LNCaP clone FGC (cell line): Measurements from ENCODE around the gene RNASE8.

Source experiments
- DNase-seq: peaks from one replicate; pipeline ENCODE4 v3.0.0-alpha.2; 2011; ENCODE audit warnings: low read depth
- H3K4me3 ChIP-seq: 2 replicates; pipeline ENCODE4 v1.5.1; 2011; ENCODE audit warnings: mild to moderate bottlenecking, low read depth, low read length, control low read depth
- TF ChIP-seq, protein P1 (sequence below): IDR thresholded peaks from 2 replicates; pipeline ENCODE4 v1.5.1; 2012; ENCODE audit warnings: mild to moderate bottlenecking; ENCODE audit not compliant: control insufficient read depth, insufficient read depth; ENCODE audit errors: extremely low read depth

The RNASE8 gene

DNA sequence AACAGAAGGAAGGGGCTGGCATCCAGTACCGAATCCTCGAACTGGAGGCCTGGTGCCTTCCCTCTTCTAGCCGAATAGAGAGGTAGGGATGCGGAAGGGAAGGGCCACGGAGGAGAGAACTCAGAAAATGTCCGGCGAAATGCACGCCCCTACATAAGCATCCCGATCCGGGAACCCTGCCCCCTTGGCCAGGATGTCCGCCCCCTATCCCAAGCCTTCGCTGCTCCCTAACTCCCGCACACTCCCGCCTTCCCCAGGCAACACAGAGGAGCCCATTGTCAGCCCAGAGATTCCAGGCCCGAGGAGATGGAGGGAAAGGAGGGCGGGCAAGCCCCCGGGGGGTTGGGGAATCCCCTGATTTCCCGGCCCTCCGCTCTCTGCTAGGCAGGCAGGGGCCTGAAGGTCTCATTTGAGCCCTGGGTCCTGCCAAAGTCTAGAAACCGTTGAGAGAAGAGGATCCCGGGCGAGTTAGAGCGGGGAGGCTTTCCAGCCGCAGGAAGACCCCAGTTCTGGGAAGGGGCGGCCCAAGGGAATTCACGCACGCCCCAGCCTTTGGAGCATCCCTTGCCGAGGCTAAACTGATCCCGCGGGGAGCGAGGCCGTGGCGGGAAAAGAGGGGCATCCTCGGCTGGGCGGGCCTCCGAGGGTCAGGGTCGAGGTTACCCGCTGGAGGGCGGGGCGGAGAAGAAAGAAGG, 11.9 kb downstream of the RNASE8 start:
- TF ChIP-seq, protein P1, sequence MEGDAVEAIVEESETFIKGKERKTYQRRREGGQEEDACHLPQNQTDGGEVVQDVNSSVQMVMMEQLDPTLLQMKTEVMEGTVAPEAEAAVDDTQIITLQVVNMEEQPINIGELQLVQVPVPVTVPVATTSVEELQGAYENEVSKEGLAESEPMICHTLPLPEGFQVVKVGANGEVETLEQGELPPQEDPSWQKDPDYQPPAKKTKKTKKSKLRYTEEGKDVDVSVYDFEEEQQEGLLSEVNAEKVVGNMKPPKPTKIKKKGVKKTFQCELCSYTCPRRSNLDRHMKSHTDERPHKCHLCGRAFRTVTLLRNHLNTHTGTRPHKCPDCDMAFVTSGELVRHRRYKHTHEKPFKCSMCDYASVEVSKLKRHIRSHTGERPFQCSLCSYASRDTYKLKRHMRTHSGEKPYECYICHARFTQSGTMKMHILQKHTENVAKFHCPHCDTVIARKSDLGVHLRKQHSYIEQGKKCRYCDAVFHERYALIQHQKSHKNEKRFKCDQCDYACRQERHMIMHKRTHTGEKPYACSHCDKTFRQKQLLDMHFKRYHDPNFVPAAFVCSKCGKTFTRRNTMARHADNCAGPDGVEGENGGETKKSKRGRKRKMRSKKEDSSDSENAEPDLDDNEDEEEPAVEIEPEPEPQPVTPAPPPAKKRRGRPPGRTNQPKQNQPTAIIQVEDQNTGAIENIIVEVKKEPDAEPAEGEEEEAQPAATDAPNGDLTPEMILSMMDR = no peak
- H3K4me3 ChIP-seq = peak overlapping the region; percentile 51
- no peak for DNase-seq

DNA sequence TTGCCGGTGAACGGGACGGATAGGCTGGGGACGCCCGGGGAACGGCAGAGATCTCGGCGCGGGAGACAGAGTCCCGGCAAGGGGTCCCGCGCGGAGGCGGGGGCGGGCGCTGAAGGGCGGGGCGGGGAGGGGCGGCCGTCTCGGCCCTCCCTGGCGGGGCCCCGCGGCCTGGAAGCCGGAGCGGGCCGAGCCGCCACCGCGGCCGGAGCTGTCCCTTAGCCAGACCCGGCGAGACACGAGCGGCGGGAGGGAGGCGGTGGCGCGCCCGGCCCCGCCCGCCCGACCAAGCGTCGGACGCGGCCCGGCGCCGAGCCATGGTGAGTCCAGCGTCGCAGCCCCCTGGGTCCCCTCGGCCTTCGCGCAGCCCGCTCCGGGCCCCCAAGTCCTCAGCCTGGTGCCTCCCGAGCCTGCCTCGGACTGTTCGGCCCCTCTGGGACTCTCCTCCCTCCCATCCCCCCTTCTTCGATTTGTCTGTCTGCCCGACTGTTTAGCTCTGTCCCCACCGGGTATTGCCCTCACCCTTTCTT, 12.5 kb downstream of the RNASE8 start, which contains the start of gene ARHGEF40:
Gene ARHGEF40, plus strand, starts transcription at position 222 of the 527 bp plus-strand sequence. Its CDS starts 93 bp downstream, at position 315.
- TF ChIP-seq, protein P1 = no peak
- H3K4me3 ChIP-seq = peak within 1 kb of the TSS; percentile 66
- DNase-seq = no peak

DNA sequence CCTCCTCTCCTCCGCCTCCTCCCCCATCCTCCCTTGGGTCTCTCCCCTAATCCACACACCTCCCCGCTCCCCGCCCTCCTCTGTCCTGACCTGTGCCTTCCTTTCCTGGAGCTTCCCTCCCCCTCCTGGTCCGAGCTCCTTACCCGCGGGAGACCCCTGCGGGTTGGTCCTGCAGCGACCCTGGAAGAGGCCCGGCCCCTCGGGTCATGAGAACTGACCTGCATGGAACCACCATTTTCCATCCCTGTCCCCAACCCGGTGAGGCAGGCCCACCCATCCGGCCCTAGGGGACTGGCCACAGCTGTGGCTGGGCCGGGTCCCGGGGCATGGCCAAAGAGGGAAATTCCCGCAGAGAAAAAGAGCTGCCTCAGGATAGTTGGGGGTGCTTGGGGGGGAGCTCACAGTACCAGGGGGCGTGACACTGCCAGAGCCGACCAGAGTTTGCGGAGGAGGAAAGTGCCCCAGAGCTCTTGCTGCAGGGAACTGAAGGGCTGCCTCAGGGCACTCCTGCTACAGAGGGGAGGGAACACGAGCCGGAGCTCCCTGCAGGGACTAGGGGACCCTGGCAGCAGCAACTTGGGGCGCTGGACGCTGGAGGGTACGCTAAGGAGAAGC, 13.1 kb downstream of the RNASE8 start:
- H3K4me3 ChIP-seq = peak overlapping the region; percentile 66
- DNase-seq = no peak
- TF ChIP-seq, protein P1 = peak; percentile 7; the same call in 1 of the 2 replicates

DNA sequence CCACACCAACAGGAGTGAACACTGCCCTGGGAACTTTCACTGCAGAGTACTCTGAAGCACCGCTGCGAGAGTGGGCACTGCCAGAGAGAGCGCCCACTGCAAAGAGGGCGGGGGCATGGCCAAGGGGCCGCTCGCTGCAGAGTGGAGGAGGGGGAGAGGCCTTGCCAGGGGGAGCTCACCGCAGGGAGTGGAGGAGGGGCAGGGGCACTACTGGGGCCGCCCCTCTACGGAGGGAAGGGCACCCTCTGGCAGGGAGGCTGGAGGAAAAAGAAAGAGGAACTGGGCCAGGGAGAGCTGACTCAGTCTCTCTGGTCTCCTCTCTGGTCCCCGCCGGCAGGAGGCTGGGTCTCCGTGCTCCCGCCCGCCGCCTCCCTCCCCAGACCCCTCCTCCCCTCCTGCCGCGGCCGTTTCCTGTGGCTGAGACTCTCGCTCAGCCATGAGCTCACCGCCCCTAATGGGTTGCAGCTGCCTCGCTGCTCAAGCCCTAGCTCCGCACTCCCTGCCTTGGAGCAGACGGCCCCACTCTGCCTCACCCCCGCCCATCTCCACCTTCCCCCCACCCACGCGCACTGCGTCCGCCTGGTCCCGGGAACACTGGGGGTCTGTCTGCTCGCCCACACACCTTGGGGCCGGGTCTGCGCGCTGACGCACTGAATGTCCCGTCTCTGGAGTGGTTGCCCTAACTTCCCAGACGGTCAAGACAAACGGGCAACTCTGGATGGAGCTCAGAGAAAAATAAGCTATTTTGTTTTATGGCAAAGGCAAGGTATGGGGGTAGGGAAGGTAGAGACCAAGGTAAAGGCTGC, 13.8 kb downstream of the RNASE8 start:
- TF ChIP-seq, protein P1 = no peak
- H3K4me3 ChIP-seq = peak overlapping the region; percentile 66
- no peak for DNase-seq

DNA sequence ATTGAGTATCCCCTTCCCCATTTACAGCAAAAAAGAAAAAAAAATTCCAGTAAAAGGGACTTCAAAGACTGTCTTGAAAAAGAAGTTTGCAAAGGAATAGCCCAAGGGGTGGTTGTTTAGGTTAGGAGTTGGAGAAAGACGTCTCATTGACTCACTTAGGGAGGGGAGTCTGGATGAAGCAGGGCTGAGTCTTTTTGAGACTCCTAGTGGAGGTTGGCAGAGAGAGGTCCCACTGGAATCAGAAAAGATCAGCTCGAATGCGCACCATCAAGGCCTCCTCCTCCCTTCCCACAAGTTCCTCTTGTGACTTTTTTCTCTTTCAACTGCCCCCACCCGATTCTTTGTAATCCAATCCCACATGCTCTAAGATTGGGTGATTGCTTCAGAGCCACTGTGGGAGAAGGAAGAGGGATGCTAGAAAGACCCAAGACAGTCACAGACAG, 14.4 kb downstream of the RNASE8 start:
- no peak for DNase-seq
- TF ChIP-seq, protein P1 = no peak
- H3K4me3 ChIP-seq = no peak overlapping the region

DNA sequence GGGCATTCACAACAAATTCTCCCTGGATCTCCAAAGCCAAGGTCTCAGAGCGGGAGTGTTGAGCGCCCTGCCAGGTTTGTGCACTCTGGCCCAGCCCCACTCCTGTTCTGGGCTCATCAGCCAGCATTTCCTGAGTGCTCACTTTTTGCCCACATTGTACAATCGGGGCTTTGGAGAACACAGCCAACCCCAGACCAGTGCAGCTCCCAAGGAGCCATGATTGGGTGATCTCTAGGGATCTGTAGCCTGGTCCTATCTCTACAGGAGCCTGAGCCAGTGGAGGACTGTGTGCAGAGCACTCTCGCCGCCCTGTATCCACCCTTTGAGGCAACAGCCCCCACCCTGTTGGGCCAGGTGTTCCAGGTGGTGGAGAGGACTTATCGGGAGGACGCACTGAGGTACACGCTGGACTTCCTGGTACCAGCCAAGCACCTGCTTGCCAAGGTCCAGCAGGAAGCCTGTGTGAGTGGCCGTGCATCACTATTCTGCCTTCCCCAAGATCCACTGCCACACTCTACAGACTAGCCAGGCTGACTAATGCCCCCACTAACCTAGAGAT, 15.2 kb downstream of the RNASE8 start:
- DNase-seq = no peak
- H3K4me3 ChIP-seq = no peak overlapping the region
- TF ChIP-seq, protein P1 = no peak
